ENCODE results near the gene ATG16L1. TPM values are rescaled to one million over a fixed set of nuclear protein-coding genes. Genes with fewer than 3 reads are reported as not detected.

ATG16L1 gene
- total and polyA plus RNA-seq, 2 experiments from 2014 or later, result 15.3 to 37.9 TPM

DNA sequence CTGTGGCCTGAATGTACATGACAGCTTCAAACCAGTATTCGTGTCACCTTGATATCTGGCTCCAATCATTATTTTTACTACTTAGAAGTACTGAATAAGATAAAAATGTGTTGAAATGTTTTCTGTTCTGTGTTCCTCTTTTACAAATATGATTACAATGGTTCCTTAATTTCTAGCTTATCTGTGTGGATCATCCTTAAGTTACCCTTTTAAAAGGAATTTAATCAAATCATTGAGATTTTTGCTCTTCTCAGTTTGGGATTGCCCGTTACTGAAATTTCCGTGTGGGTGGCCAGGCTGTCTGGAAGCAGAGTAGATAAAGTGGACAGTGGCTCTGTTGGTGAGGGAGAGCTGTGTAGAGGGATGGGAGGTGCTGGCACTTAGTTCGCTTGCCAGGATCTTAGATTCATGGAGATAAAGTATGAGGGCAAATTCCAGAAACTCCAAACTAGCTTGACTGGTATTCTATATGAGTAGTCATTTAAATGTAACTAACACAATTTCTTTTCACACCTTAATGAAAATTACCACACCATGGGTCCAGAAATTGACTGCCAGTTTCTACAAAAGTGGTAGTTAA is 28.7 kb downstream of the ATG16L1 start:
- Histone ChIP-seq H3K4me3 (no peak overlapping the region), H3K27ac (ENCODE audit: low read depth) (no peak overlapping the region), H4K20me1 (replicated peaks; ENCODE audit: insufficient read depth) (peaks cover 10% of the 10 kb centered on the region), H3K9me2 (ENCODE audit: insufficient read depth) (no peaks in the 10 kb centered on the region), H3F3A (replicated peaks; ENCODE audit: low read depth) (no peaks in the 10 kb centered on the region), H2AFZ (no peak overlapping the region), H3K79me2 (replicated peaks; ENCODE audit: insufficient read depth) (no peaks in the 10 kb centered on the region), H3K4me2 (no peak overlapping the region), H3K27me3 (ENCODE audit: insufficient read depth) (no peaks in the 10 kb centered on the region), H3K4me1 (ENCODE audit: insufficient read depth) (no peaks in the 10 kb centered on the region), H3K36me3 (ENCODE audit: insufficient read depth) (peaks cover 64% of the 10 kb centered on the region)
- TF ChIP-seq, protein P1, sequence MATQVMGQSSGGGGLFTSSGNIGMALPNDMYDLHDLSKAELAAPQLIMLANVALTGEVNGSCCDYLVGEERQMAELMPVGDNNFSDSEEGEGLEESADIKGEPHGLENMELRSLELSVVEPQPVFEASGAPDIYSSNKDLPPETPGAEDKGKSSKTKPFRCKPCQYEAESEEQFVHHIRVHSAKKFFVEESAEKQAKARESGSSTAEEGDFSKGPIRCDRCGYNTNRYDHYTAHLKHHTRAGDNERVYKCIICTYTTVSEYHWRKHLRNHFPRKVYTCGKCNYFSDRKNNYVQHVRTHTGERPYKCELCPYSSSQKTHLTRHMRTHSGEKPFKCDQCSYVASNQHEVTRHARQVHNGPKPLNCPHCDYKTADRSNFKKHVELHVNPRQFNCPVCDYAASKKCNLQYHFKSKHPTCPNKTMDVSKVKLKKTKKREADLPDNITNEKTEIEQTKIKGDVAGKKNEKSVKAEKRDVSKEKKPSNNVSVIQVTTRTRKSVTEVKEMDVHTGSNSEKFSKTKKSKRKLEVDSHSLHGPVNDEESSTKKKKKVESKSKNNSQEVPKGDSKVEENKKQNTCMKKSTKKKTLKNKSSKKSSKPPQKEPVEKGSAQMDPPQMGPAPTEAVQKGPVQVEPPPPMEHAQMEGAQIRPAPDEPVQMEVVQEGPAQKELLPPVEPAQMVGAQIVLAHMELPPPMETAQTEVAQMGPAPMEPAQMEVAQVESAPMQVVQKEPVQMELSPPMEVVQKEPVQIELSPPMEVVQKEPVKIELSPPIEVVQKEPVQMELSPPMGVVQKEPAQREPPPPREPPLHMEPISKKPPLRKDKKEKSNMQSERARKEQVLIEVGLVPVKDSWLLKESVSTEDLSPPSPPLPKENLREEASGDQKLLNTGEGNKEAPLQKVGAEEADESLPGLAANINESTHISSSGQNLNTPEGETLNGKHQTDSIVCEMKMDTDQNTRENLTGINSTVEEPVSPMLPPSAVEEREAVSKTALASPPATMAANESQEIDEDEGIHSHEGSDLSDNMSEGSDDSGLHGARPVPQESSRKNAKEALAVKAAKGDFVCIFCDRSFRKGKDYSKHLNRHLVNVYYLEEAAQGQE (IDR thresholded peaks at IDR 0.05; ENCODE audit: unreplicated experiment), result no peak
- TF ChIP-seq ZNF114 (CRISPR knock-in tag; IDR thresholded peaks at IDR 0.05) (no peak), NANOG (IDR thresholded peaks at IDR 0.05; ENCODE audit: borderline replicate concordance) (no peak), JUNB (IDR thresholded peaks at IDR 0.05; ENCODE audit: unreplicated experiment) (no peak), ZNF331 (CRISPR knock-in tag; IDR thresholded peaks at IDR 0.05; ENCODE audit: low read depth) (no peak), POLR2AphosphoS5 (IDR thresholded peaks at IDR 0.05; ENCODE audit: low read depth) (no peak), EZH2phosphoT487 (IDR thresholded peaks at IDR 0.05; ENCODE audit: unreplicated experiment) (no peak), STAT1 (IDR thresholded peaks at IDR 0.05; ENCODE audit: unreplicated experiment) (no peak), EZH2 (IDR thresholded peaks at IDR 0.05; ENCODE audit: low read depth, unreplicated experiment) (no peak), CREB1 (CRISPR knock-in tag; IDR thresholded peaks at IDR 0.05; ENCODE audit: low read depth) (no peak)
- TF ChIP-seq, protein P2, sequence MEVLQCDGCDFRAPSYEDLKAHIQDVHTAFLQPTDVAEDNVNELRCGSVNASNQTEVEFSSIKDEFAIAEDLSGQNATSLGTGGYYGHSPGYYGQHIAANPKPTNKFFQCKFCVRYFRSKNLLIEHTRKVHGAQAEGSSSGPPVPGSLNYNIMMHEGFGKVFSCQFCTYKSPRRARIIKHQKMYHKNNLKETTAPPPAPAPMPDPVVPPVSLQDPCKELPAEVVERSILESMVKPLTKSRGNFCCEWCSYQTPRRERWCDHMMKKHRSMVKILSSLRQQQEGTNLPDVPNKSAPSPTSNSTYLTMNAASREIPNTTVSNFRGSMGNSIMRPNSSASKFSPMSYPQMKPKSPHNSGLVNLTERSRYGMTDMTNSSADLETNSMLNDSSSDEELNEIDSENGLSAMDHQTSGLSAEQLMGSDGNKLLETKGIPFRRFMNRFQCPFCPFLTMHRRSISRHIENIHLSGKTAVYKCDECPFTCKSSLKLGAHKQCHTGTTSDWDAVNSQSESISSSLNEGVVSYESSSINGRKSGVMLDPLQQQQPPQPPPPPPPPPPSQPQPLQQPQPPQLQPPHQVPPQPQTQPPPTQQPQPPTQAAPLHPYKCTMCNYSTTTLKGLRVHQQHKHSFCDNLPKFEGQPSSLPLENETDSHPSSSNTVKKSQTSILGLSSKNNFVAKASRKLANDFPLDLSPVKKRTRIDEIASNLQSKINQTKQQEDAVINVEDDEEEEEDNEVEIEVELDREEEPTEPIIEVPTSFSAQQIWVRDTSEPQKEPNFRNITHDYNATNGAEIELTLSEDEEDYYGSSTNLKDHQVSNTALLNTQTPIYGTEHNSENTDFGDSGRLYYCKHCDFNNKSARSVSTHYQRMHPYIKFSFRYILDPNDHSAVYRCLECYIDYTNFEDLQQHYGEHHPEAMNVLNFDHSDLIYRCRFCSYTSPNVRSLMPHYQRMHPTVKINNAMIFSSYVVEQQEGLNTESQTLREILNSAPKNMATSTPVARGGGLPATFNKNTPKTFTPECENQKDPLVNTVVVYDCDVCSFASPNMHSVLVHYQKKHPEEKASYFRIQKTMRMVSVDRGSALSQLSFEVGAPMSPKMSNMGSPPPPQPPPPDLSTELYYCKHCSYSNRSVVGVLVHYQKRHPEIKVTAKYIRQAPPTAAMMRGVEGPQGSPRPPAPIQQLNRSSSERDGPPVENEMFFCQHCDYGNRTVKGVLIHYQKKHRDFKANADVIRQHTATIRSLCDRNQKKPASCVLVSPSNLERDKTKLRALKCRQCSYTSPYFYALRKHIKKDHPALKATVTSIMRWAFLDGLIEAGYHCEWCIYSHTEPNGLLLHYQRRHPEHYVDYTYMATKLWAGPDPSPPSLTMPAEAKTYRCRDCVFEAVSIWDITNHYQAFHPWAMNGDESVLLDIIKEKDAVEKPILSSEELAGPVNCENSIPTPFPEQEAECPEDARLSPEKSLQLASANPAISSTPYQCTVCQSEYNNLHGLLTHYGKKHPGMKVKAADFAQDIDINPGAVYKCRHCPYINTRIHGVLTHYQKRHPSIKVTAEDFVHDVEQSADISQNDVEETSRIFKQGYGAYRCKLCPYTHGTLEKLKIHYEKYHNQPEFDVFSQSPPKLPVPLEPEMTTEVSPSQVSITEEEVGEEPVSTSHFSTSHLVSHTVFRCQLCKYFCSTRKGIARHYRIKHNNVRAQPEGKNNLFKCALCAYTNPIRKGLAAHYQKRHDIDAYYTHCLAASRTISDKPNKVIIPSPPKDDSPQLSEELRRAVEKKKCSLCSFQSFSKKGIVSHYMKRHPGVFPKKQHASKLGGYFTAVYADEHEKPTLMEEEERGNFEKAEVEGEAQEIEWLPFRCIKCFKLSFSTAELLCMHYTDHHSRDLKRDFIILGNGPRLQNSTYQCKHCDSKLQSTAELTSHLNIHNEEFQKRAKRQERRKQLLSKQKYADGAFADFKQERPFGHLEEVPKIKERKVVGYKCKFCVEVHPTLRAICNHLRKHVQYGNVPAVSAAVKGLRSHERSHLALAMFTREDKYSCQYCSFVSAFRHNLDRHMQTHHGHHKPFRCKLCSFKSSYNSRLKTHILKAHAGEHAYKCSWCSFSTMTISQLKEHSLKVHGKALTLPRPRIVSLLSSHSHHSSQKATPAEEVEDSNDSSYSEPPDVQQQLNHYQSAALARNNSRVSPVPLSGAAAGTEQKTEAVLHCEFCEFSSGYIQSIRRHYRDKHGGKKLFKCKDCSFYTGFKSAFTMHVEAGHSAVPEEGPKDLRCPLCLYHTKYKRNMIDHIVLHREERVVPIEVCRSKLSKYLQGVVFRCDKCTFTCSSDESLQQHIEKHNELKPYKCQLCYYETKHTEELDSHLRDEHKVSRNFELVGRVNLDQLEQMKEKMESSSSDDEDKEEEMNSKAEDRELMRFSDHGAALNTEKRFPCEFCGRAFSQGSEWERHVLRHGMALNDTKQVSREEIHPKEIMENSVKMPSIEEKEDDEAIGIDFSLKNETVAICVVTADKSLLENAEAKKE (CRISPR knock-in tag; IDR thresholded peaks at IDR 0.05), result no peak
- TF ChIP-seq, protein P3, sequence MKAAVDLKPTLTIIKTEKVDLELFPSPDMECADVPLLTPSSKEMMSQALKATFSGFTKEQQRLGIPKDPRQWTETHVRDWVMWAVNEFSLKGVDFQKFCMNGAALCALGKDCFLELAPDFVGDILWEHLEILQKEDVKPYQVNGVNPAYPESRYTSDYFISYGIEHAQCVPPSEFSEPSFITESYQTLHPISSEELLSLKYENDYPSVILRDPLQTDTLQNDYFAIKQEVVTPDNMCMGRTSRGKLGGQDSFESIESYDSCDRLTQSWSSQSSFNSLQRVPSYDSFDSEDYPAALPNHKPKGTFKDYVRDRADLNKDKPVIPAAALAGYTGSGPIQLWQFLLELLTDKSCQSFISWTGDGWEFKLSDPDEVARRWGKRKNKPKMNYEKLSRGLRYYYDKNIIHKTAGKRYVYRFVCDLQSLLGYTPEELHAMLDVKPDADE (IDR thresholded peaks at IDR 0.05), result no peak
- TF ChIP-seq, protein P4, sequence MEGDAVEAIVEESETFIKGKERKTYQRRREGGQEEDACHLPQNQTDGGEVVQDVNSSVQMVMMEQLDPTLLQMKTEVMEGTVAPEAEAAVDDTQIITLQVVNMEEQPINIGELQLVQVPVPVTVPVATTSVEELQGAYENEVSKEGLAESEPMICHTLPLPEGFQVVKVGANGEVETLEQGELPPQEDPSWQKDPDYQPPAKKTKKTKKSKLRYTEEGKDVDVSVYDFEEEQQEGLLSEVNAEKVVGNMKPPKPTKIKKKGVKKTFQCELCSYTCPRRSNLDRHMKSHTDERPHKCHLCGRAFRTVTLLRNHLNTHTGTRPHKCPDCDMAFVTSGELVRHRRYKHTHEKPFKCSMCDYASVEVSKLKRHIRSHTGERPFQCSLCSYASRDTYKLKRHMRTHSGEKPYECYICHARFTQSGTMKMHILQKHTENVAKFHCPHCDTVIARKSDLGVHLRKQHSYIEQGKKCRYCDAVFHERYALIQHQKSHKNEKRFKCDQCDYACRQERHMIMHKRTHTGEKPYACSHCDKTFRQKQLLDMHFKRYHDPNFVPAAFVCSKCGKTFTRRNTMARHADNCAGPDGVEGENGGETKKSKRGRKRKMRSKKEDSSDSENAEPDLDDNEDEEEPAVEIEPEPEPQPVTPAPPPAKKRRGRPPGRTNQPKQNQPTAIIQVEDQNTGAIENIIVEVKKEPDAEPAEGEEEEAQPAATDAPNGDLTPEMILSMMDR (conservative IDR thresholded peaks at IDR 0.05; ENCODE audit: low read depth in 2 of 2), result no peak
- ATAC-seq (no peak), DNase-seq (ENCODE audit: low spot score) (no peak)
- H3K27ac Mint-ChIP-seq, result no peak overlapping the region
- H3K27me3 Mint-ChIP-seq (ENCODE audit: insufficient read depth, low read depth, poor library complexity), result peaks cover 2% of the 10 kb centered on the region
- peaks cover 76% of the 10 kb centered on the region for H3K36me3 Mint-ChIP-seq (ENCODE audit: low read depth)
- no peak overlapping the region for H3K4me3 Mint-ChIP-seq
- no peaks in the 10 kb centered on the region for H3K4me1 Mint-ChIP-seq
- H3K9me3 Mint-ChIP-seq, result no peaks in the 10 kb centered on the region
